ENCODE measurements around the gene VAPB.
"Not testable (repeated sequence)": the region's sequence is repeated elsewhere in the genome, so short reads cannot be mapped to it uniquely, and the experiment has no call there.

Gene VAPB

DNA sequence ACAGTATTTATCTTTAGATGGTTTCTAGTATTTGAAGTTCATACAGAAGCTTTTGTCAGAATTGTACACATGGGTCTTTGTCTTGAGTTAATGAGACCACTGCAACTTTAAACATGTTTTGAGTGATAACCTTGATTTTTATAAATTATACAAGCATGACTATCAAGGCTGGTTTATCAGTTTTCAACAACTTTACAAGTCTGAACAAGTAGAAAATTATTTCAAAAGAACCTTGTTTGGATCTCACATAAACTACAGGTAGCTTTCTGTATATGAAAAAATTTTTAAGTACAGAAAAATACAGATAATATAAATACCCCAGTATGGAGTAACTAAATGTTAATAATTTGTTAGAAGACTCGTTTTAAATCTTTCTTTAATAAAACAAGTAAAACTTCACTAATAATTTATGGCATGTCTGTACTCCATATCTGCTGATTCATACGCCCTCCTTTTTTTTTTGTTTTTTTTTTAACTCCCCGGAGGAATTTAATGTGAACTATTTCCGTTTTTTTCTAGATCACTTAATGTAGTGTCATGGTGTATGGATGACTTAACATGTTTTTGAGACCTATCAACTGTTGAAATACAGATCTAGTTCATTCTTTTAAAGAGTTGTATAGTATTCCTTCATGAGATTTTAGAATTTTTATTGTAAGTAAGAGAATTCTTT, 18.3 kb downstream of the VAPB start:
- DNase-seq (ENCODE audit: low read depth in 2 of 2), result no peak

DNA sequence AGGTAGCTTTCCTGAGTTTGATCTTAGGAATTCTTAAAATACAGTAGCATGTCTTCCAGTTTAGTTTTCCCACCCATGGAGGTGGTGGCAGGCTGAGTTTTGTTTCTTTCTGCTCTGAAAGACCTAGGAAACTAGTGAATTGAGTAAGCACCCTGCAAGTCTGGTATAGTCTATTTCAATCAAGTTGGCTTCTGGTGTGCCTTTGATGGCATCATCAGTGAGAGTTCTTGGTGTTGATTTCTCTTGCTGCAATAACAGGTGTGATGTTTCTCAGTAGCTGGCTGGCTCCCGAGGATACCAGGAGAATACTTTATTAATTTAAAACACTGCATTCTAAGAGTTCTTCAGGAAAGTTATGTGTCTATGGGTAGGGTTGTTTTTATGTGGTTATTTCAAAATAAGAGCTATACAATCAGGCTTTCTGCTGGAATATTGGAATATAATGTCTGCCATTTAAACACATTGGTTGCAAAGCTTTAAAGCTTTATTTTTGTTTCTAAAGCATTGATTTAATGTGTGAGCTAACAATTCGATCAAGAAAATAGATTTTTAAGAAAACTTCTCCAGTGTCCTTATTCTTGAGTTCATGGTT, 19.0 kb downstream of the VAPB start:
- DNase-seq (ENCODE audit: low read depth in 2 of 2), result no peak

DNA sequence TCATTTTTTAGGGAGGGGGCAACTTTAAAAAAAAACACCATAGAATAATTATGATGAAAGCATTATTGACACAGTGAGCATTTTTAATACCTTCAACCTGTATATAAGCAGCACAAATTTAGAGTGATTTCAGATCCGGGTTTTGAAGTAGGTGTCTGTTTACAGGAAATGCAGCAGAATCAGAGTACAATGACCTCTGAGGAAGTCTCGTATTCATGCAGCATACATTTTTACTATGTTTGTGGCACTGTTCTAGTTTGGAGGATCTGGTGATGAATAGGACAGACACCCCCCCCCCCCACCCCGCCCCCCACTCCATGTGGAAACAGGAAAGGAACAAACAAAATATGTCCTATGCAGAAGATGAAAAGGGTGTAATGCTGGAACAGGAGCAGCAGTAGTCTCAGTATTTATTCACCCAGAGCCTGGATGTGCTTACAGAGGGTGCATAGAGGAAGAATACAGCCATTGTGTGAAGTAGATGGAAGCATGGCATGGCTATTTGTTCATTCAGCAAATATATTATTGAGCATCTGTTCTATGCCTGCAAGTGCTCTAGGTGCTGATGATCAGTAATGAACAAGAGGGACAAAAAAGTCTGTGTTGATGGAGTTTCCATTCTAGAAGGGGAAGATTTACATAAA, 19.7 kb downstream of the VAPB start:
- DNase-seq (ENCODE audit: low read depth in 2 of 2), result no peak

DNA sequence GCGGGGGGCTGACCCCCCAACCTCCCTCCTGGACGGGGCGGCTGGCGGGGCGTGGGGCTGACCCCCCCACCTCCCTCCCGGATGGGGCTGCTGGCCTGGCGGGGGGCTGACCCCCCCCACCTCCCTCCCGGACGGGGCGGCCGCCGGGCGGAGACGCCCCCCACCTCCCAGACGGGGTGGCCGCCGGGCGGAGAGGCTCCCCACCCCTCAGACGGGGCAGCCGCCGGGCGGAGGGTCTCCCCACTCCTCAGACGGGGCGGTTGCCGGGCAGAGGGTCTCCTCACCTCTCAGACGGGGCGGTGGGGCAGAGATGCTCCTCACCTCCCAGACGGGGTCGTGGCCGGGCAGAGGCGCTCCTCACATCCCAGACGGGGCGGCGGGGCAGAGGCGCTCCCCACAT, 25.2 kb downstream of the VAPB start:
- not testable (repeated sequence) for DNase-seq (ENCODE audit: low read depth in 2 of 2)

DNA sequence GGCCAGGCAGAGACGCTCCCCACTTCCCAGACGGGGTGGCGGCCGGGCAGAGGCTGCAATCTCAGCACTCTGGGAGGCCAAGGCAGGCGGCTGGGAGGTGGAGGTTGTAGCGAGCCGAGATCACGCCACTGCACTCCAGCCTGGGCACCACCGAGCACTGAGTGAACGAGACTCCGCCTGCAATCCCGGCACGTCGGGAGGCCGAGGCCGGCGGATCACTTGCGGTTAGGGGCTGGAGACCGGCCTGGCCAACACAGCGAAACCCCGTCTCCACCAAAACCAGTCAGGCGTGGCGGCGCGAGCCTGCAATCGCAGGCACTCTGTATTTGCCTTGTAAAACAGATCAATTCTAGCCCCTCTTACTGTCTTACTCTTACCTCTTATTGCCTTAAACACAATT, 25.8 kb downstream of the VAPB start:
- not testable (repeated sequence) for DNase-seq (ENCODE audit: low read depth in 2 of 2)

DNA sequence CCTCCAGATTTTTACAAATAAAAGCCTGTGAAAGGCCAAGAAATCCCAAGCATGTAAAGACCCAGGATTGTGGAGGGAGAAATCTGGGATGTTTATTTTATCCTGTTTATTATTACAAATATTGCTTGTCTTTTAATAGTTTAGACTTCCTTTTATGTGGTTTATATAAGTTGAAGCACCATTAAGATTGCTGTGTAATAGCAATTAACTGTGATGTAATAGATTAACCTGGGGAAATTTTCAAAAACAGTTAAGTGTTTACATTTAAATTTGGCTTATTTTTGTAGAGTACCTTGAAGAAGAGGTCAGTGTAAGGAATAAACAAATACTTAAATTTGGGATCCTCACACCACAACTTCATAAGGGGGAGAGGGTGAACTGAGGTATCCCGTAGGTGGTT, 27.0 kb downstream of the VAPB start:
- DNase-seq (ENCODE audit: low read depth in 2 of 2), result no peak

- no peak for DNase-seq (ENCODE audit: low read depth in 2 of 2)
Measured at GRCh38 chr20:58416835-58417234, 27.8 kb downstream of the VAPB start.

DNA sequence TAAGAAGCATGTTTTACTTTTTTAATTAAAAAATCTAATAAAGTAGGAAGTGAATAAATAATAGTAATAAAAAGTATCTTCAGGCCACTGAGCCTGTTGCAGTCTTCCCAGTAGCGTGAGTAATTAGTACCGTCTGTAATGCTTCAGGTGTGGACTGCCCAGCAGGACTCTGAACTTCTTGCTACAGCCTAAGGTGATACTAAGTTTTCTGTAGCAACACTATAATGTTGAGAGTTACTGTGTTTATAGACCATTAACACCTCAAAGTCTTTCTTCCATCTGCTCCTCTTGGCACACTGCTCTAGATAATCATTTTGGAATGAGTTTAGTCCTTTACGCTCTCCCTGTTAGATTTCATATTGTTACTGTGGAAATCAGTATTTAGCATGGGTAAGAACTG, 28.4 kb downstream of the VAPB start:
- no peak for DNase-seq (ENCODE audit: low read depth in 2 of 2)

DNA sequence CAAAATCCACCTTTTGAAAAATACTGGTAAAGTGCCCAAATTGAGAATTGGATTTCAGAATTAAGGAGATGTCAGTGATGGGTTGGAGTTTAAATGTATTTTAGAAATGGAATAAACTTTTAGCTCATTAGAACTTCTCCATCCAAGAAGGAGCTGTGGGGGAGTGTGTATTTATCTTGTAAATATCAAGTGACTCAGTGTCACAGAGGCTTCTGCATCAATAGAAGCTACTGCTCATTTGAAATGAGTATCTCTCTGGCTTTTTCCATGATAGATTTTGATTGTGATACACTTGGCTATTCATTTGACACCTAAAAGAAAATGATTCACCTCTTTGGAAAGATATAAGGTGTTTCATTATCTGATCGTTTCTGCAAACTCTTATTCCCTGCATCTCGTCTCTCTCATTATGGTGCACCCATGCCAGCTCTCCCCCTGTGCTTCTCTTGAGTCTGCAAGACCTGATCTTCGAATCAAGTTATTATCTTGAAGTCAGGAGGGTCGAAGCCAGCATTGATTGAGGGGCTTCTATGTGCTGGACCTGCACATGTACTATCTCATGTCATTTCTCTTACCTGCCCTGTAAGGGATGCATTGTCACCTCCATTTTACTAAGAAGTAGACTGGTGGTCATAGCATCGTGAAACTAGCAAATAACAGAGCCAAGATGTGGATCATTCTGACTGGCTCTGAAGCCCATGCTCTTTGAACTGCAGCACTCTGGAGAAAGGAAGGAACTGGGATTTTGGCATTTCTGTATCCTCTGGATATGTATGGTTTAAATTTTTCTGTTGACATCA, 30.1 kb downstream of the VAPB start:
- no peak for DNase-seq (ENCODE audit: low read depth in 2 of 2)

DNA sequence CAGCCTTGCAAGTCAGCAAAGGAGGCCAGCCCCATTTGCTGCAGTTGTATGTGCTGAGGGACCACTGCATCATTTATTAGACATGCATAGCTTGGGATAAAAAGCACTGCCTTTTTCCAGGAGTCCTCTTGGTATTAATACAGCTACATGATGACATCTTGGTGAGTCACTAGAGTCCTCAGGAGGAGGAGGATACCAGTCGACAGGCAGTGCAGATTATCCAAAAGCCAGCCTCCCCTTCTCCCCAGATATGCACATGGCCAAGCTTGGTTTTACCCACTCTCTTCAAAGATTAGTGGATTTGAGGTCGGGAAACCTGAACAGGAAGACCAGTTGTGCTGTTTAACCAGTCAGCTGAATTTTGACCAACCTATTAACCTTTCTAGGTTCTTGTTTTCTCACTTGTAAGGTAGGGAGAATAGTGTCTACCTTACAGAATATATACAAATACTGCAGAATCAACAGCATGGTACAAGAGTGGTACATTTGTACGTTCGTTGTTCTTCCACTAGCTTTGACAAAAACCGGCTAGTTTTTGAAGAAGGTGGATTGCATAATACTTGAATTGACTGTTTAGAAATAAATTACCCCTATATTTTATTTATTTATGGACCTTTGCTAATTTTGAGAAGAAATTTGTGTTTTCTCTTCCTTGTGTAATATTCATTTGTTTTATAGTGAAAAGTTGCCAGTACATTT, 31.9 kb downstream of the VAPB start:
- no peak for DNase-seq (ENCODE audit: low read depth in 2 of 2)

- no peak for DNase-seq (ENCODE audit: low read depth in 2 of 2)
Measured at GRCh38 chr20:58421497-58421850, 32.4 kb downstream of the VAPB start.

GRCh38 chr20:58424218-58424969, 35.4 kb downstream of the VAPB start:
- no peak for DNase-seq (ENCODE audit: low read depth in 2 of 2)

GRCh38 chr20:58427571-58427970, 38.5 kb downstream of the VAPB start:
- not testable (repeated sequence) for DNase-seq (ENCODE audit: low read depth in 2 of 2)

GRCh38 chr20:58428364-58428763, 39.3 kb downstream of the VAPB start:
- DNase-seq (ENCODE audit: low read depth in 2 of 2), result no peak

DNA sequence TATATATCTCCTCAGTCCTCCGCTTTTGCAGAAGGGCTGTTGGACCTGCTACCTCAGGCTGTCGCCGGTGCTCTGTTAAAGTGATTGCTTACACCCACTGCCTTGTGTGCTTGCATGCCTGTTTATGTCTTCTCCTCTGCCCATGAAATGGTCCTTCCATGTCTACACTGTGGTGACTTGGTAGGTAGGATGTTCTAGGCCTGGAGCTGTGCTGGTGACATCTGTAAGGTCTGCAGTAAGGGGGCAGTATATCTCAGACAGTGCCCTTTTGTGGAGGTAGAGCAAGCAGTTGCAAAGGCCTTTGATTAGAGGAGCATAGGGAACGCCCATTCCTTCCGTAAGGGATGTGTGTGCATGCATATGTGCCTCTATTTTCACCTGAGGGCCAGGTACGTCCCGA, 40.3 kb downstream of the VAPB start:
- DNase-seq (ENCODE audit: low read depth in 2 of 2), result no peak

DNA sequence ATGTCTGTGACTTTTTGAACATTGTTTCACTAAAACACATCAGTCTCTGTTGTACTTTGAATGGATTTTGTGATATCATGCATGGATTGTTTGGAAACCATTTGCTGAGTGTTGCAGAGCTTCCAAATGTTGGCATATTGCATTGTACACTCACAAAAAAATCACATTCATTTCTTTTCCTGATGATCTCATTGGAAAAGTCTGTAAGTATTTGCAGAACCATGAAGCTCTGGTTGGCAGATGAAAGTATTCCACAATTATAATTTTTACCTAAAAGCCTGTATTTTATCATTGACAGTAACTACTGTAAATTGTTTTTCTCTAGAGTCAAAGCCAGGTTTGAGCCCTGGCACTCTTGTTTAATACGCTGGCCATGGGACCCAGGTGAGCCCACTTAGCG, 42.1 kb downstream of the VAPB start:
- DNase-seq (ENCODE audit: low read depth in 2 of 2), result no peak

DNA sequence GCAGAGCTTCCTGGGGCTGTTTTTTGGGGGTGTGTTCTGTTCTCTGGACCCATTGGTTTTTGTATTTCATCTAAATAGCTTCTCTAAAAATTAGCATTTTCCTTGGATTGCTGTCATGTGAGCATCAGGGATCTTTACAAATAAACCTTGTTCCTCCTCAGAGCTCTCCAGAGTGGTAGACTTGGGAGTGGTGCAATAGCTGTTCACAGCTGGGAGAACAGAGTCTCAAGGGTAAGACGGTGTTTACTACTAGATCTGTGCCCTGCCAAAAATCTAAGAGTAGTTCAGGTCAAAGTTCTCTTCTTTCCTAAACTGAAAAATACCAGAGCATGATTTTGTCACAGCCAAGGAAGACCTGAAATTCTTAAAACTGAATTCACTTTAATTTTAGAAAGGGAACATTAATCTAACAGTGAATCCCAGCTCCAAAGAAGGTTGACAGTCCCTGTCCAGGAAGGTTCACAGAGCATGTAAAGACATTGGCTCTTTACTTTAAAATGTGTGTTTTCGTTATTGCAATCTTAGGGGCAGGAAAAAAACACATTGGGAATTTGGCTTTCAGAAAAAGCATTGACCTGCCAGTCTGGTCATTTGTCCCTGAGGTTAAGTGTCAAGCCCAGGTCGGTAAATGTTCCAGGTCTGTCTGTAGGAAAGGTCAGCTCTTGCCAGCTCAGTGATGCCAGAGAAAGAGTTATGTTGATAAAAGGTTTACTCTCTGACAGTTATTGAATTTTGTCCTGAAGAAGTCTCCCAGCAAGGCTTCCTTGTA, 43.3 kb downstream of the VAPB start:
- no peak for DNase-seq (ENCODE audit: low read depth in 2 of 2)

DNA sequence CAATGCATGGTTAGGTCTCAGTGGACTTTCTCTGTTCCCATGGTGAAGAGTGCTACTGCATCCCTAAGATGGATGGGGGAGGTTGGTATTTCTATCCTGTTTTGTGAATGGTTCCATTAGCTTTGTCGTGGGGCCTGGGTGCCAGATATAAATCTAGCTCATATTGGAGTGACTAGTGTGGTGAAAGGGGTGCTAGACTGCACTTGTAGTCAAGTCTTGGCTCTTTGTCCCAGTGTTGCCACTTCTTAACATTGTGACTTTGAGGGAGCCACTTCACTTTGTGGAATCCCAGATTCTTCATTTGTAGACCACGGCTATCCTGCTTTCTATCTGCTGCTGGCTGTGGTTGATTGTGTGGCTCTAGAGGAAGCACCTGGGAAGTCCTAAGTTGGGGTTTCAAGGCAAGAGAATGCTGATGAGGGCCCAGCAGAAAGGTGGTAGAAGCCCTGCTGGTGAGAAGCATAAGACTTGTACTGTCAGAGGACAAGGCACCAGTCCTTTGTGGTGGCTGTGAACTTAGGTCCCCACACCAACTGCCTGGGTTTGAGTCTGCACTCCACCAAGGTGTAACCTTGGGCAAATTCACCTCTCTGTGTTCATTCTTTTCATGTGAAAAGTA, 44.1 kb downstream of the VAPB start:
- DNase-seq (ENCODE audit: low read depth in 2 of 2), result no peak

DNA sequence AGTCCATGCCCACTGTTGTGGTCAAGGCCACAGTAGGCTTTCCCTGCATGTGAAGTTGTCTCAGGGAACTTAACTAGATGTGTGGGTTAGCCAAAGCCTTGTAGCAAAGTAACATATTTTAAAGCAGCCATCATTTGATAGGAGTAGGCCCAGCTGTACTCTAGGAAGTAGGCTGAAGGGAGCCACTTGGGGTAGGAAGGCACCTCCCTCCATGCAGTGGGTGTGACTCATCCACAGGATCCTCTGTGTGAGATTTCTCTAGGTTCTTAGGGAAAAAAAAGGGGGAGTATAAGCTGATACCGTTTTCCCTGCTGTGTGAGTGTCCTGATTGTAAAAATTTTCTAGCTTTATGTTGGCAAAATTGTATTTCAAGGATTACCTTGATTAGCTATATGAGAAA, 44.7 kb downstream of the VAPB start:
- no peak for DNase-seq (ENCODE audit: low read depth in 2 of 2)

- DNase-seq (ENCODE audit: low read depth in 2 of 2), result no peak
Measured at GRCh38 chr20:58434326-58434725, 45.3 kb downstream of the VAPB start.

Measured in stimulated activated CD4-positive, alpha-beta T cell treated with anti-CD3 and anti-CD28 coated beads, Interleukin-4, amount 100 ng/mL, for 48 hours (primary cell).